PFSK-1 (cell line): ENCODE data around the gene C15orf39.
A peak's percentile ranks its signal among the peaks of the same experiment; 100 is the strongest.

ENCODE experiments used
- FOXP2 ChIP-seq: optimal IDR thresholded peaks from 2 replicates; pipeline ENCODE3; 2011; ENCODE audit warnings: borderline replicate concordance, control low read depth, inconsistent platforms; ENCODE audit not compliant: insufficient read depth; ENCODE audit errors: extremely low read length, extremely low read depth
- POLR2AphosphoS5 ChIP-seq: IDR thresholded peaks from 2 replicates; pipeline ENCODE4 v1.6.1; 2012; ENCODE audit warnings: low read depth, mild to moderate bottlenecking, control low read depth, low read length, moderate library complexity
- REST ChIP-seq, 2 experiments: IDR thresholded peaks; 2 replicates each; pipeline versions ENCODE4 v1.6.1 to v1.8.0; 2011 to 2012; ENCODE audit warnings: low read depth in 2 of 2, low read length in 2 of 2, control low read depth in 1 of 2, inconsistent platforms in 1 of 2, mild to moderate bottlenecking in 1 of 2, moderate library complexity in 1 of 2; ENCODE audit not compliant: insufficient read depth in 1 of 2
- SIN3A ChIP-seq: IDR thresholded peaks from 2 replicates; pipeline ENCODE4 v1.6.1; 2012; ENCODE audit warnings: mild to moderate bottlenecking, low read length, moderate library complexity, borderline replicate concordance; ENCODE audit not compliant: insufficient read depth
- TAF1 ChIP-seq: IDR thresholded peaks from 2 replicates; pipeline ENCODE4 v1.6.1; 2012; ENCODE audit warnings: low read length, control low read depth, borderline replicate concordance; ENCODE audit not compliant: insufficient read depth

GRCh38 chr15:75202251-75203016, 752 bp downstream of the C15orf39 start:
- TF ChIP-seq TAF1 (0 out of 2 replicates have a peak, but pooled peaks have one; percentile 11), SIN3A (peak; percentile 83; the same call in 1 of the 2 replicates), REST (IDR thresholded peaks at IDR 0.05; ENCODE audit: insufficient read depth in 1 of 2, low read depth in 2 of 2, low read length in 2 of 2) (no peak), POLR2AphosphoS5 (no peak), FOXP2 (no peak)
